ENCODE measurements around the gene EPAS1. TPM values are rescaled to one million over a fixed set of nuclear protein-coding genes. Genes with fewer than 3 reads are reported as not detected.

The EPAS1 gene
- total RNA-seq, 2 experiments from 2014 or later = 51.0 to 54.6 TPM

DNA sequence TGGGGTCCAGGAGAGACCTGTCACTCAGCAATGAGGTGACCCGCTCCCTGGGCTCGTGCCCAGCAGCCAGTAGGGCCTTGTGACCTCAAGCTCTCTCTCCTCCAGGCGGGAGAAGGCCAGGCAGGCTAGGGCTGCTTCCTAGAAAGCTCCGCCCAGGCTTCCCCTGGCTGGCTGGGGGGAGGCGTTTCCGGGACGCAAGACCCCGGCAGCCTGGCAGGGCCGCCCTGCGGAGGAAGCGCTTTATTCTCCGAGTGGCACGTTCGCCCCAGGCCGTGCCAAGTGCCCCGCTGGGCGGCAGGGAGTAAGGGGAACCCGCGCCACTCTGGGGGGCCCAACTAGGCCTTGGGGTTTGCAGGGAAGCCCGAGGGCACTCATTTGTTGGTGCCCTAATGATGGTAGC is 21.2 kb upstream of the EPAS1 start:
- H3K27me3 Mint-ChIP-seq = peaks cover 26% of the 10 kb centered on the region
- no peaks in the 10 kb centered on the region for H3K4me1 Mint-ChIP-seq (ENCODE audit: low read depth)
- ChIA-PET CTCF (no interaction called here), POLR2A (no interaction called here)
- no peaks in the 10 kb centered on the region for H3K36me3 Mint-ChIP-seq
- no peak for DNase-seq
- intact Hi-C loops (cut with micrococcal nuclease) = no loop called here
- H3K27ac Mint-ChIP-seq = no peak overlapping the region
- H3K4me3 Mint-ChIP-seq = no peak overlapping the region
- H3K9me3 Mint-ChIP-seq = no peaks in the 10 kb centered on the region

DNA sequence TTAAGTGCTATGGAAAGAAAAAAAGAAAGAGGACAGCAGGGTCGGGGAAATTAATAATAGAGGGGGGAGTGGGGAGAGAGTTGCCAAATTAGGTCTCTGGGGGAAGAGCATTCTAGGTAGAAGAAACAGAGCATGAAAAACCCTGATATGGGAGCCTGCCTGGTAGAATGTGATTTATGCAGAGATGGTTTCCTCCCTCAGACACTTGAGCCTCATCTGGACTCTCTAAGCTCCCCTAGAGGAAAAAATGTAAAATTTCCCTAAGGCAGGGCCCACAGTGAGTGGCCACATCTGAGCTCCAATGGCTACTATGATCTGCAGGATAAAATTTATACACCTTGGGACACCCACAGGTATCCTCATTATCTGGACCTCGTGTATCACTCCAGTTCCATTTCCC is 20.6 kb upstream of the EPAS1 start:
- no peaks in the 10 kb centered on the region for H3K4me1 Mint-ChIP-seq (ENCODE audit: low read depth)
- DNase-seq = no peak
- H3K36me3 Mint-ChIP-seq = no peaks in the 10 kb centered on the region
- H3K9me3 Mint-ChIP-seq = no peaks in the 10 kb centered on the region
- CTCF ChIA-PET = no interaction called here
- no peak overlapping the region for H3K4me3 Mint-ChIP-seq
- POLR2A ChIA-PET = no interaction called here
- peaks cover 26% of the 10 kb centered on the region for H3K27me3 Mint-ChIP-seq
- H3K27ac Mint-ChIP-seq = no peak overlapping the region
- intact Hi-C loops (cut with micrococcal nuclease) = no loop called here

DNA sequence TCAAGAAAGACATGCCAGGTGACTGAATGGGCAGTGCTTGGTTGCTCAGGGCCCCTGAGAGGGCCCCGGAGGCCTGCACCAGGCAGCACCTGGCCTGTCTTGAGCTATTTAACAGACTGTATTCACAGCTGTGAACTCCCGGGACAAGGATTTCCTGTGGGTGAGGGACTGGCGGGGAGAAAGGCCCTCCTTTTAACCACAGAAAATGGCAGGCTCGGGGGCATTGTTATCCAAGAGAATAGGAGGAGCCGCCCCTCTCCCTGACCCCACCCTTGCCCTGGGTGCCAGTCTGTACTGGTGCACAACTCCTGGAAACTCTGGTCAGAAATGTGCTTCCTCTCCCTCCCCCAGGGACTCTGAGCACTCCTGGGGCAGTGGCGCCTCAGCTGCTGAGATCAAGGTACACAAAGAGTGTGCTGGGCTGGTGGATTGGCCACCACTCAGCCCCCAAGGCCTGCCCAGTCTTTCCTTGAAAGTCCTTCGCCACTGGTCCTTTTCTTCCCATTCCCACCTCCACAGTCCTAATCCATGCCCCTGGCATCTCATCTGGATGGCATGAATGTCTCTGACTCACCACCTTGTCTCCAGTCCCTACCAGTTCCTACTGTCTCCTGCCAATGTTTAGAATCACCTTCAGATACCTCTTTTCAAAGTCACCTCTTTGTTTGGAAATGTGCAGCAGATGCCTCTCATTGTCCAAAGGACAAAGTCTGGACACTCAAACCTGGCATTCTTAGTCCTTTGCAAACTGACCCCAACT is 19.6 kb upstream of the EPAS1 start:
- Mint-ChIP-seq H3K27ac (no peak overlapping the region), H3K27me3 (peaks cover 24% of the 10 kb centered on the region), H3K4me1 (ENCODE audit: low read depth) (no peaks in the 10 kb centered on the region), H3K9me3 (no peaks in the 10 kb centered on the region), H3K36me3 (no peaks in the 10 kb centered on the region), H3K4me3 (no peak overlapping the region)
- ChIA-PET CTCF (no interaction called here), POLR2A (no interaction called here)
- DNase-seq = no peak
- intact Hi-C loops (cut with micrococcal nuclease) = no loop called here

DNA sequence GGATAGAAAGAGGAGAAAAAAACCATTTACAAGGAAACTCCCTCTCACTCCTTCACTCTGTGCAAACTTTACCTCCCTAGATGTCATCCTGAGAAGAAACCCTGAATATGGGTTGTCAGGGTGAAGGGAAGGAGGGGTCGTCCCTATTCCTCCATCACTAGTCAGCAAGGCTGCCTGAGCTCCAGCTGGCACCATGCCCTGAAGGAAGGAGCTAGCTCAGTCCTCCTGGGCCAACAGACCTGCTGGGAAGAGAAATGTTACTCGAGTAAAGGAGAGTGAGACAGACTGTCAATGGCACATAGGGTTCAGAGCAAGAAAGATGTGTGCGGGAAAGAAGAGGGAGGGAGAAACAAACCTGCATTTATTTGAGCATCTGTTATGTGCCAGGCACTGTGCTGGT is 18.3 kb upstream of the EPAS1 start:
- ChIA-PET CTCF (no interaction called here), POLR2A (no interaction called here)
- no peaks in the 10 kb centered on the region for H3K4me1 Mint-ChIP-seq (ENCODE audit: low read depth)
- H3K27me3 Mint-ChIP-seq = peaks cover 24% of the 10 kb centered on the region
- no peak overlapping the region for H3K27ac Mint-ChIP-seq
- no peaks in the 10 kb centered on the region for H3K9me3 Mint-ChIP-seq
- intact Hi-C loops (cut with micrococcal nuclease) = no loop called here
- no peak overlapping the region for H3K4me3 Mint-ChIP-seq
- no peaks in the 10 kb centered on the region for H3K36me3 Mint-ChIP-seq
- no peak for DNase-seq

DNA sequence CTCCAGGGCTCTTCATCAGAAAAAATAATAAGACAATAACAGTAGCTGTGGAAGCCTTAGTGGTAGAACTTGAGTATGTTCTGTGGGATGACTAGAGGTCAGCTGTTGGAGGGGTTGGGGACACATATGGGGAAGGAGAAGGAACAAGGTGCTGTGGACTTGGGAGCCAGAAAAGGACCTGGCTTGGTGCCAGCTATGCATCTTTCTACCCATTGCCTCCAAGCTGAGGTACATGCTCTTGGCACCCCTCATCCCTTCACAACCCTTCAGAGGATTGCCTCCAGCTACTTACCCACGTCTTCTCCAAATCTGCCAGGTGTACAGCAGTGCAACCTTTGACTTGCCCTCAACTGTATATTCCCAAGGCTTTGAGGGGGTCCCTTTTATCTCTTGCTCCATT is 15.3 kb upstream of the EPAS1 start:
- POLR2A ChIA-PET = no interaction called here
- Mint-ChIP-seq H3K4me3 (no peak overlapping the region), H3K36me3 (no peaks in the 10 kb centered on the region), H3K27me3 (peaks cover 10% of the 10 kb centered on the region), H3K4me1 (ENCODE audit: low read depth) (no peaks in the 10 kb centered on the region), H3K9me3 (no peaks in the 10 kb centered on the region), H3K27ac (no peak overlapping the region)
- CTCF ChIA-PET = interaction anchor here (0.8 to 1.5 kb wide), 3 partner anchors 12 to 219 kb away, joined by 3 to 7 read pairs (median 3); no protein-coding TSS in a partner anchor
- intact Hi-C loops (cut with micrococcal nuclease) = no loop called here
- no peak for DNase-seq

DNA sequence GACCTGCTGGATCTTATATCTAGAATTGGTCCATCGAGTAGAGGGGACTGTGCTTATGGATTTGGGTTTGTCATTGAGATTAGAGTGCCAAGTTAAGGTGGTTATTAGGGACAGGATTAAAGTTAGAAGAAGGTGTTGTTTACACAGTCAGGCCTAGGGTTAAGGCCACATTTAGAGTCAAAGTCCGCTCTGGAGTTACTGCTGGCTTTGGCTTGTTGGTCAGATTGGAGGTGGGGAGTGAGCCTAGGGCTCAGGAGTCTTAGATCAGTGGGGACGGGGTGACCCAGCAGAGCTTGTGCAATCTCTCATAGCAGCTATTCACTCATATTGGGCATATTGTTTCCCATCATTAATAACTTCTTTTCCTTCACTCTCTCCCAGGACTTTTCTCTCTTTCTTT is 13.5 kb upstream of the EPAS1 start:
- H3K27me3 Mint-ChIP-seq = no peaks in the 10 kb centered on the region
- no peaks in the 10 kb centered on the region for H3K4me1 Mint-ChIP-seq (ENCODE audit: low read depth)
- H3K27ac Mint-ChIP-seq = no peak overlapping the region
- H3K36me3 Mint-ChIP-seq = no peaks in the 10 kb centered on the region
- intact Hi-C loops (cut with micrococcal nuclease) = no loop called here
- CTCF ChIA-PET = no interaction called here
- H3K9me3 Mint-ChIP-seq = no peaks in the 10 kb centered on the region
- no peak for DNase-seq
- H3K4me3 Mint-ChIP-seq = no peak overlapping the region
- POLR2A ChIA-PET = no interaction called here

DNA sequence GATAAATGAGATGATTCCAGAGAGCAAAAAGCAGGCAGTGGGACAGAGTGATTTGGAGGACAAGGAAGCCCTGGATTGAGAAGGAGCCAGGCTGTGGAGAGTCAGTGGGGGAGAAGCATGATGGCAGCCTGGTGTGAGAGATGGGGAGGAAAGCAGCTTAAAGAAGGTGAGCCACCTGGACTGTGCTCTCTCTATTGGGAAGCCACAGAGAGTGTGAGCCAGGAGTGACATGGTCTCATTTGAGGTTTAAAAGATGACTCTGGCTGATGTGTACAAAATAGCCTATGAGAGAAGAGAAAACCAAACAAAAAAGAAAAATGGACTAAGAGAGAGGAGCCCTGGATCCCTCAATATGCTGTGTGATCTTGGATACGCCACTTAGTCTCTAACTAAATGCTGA is 12.9 kb upstream of the EPAS1 start:
- no peaks in the 10 kb centered on the region for H3K9me3 Mint-ChIP-seq
- H3K36me3 Mint-ChIP-seq = no peaks in the 10 kb centered on the region
- no peak overlapping the region for H3K4me3 Mint-ChIP-seq
- ChIA-PET CTCF (no interaction called here), POLR2A (no interaction called here)
- intact Hi-C loops (cut with micrococcal nuclease) = no loop called here
- DNase-seq = no peak
- no peaks in the 10 kb centered on the region for H3K27me3 Mint-ChIP-seq
- H3K27ac Mint-ChIP-seq = no peak overlapping the region
- H3K4me1 Mint-ChIP-seq (ENCODE audit: low read depth) = no peaks in the 10 kb centered on the region

DNA sequence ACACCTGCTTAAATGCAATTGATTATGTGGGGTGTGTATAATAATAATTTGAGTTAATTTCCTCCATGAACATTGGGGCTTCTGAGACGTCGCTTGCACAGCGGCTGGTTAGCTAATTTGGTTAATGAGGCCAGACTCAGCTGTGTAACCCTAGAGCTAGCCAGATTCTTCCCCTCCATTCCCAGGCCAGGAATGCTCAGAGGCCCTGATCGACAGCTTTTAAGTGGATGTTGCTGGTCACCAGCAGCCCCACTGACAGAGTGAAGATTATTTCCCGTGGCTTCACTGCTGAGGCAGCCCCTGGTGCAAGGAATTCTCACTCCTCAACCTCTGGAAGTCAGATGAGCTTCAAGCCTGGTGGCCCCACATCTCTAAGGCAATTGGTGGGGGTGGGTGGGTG is 12.4 kb upstream of the EPAS1 start:
- no peaks in the 10 kb centered on the region for H3K27me3 Mint-ChIP-seq
- no peak overlapping the region for H3K4me3 Mint-ChIP-seq
- ChIA-PET POLR2A (no interaction called here), CTCF (interaction anchor here (0.7 kb wide), 1 partner anchor 221 kb away, joined by 3 read pairs; no protein-coding TSS in a partner anchor)
- H3K27ac Mint-ChIP-seq = no peak overlapping the region
- DNase-seq = no peak
- no peaks in the 10 kb centered on the region for H3K36me3 Mint-ChIP-seq
- H3K4me1 Mint-ChIP-seq (ENCODE audit: low read depth) = no peaks in the 10 kb centered on the region
- intact Hi-C loops (cut with micrococcal nuclease) = no loop called here
- no peaks in the 10 kb centered on the region for H3K9me3 Mint-ChIP-seq

DNA sequence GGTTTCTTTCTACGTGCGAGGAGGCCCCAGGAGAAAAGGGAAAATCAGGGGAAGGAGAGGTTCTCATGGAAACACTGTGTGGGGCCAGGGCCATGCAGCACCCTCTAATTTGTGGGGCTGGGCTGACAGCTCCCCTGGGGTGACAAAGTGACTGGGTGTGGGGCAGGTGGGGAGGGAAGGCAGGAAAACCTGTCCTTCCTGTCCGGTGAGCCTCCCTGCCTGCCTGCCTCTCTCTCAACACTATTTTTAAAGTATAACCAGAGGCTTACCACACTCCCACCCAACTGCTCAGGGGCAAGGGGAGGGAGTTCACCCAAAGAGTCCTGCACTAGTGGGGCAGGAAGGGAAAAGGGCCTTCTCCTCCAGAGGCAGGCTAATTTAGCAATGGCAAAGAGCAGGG is 10.5 kb upstream of the EPAS1 start:
- no peaks in the 10 kb centered on the region for H3K27me3 Mint-ChIP-seq
- H3K4me1 Mint-ChIP-seq (ENCODE audit: low read depth) = no peaks in the 10 kb centered on the region
- intact Hi-C loops (cut with micrococcal nuclease) = no loop called here
- no peak for DNase-seq
- no peaks in the 10 kb centered on the region for H3K36me3 Mint-ChIP-seq
- H3K9me3 Mint-ChIP-seq = no peaks in the 10 kb centered on the region
- ChIA-PET POLR2A (no interaction called here), CTCF (no interaction called here)
- H3K4me3 Mint-ChIP-seq = no peak overlapping the region
- no peak overlapping the region for H3K27ac Mint-ChIP-seq

DNA sequence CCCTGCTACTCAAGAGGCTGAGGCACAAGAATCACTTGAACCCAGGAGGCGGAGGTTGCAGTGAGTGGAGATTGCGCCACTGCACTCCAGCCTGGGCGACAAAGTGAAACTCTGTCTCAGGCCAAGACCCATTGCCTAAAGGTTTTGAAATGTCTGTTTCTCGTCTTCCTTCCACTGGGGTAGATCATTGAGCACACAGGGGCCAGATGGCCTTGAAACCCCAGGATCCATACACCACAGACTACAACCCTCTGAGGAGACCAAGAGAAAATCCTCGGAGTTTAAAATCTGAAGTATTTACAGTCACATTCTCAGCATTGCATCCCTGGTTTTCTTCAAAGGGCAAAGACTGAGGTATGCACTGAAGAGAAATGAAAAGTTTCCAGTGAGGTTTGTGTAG is 7.1 kb upstream of the EPAS1 start:
- ChIA-PET POLR2A (no interaction called here), CTCF (no interaction called here)
- Mint-ChIP-seq H3K4me3 (no peak overlapping the region), H3K9me3 (no peaks in the 10 kb centered on the region), H3K27me3 (peaks cover 2% of the 10 kb centered on the region), H3K36me3 (no peaks in the 10 kb centered on the region), H3K27ac (no peak overlapping the region), H3K4me1 (ENCODE audit: low read depth) (no peaks in the 10 kb centered on the region)
- no peak for DNase-seq
- intact Hi-C loops (cut with micrococcal nuclease) = no loop called here

DNA sequence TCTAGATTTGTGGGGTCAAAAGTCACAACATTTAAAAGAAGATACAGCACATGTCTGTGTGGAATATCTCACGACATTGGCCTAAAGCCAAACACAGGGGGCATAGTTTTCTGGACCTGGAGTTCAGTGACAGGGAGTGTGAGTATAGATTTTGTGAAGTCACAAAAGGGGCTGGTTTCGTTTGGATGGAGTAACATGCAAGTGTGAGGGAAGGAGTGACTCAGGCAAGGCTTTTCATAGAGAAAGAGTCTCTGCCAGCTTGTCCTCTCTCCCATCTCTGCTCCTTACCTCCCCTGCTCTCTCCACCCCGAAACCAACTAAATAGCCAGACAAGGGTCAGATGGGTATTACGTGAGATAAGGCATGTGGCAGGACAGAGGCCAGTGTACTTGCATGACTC is 3.7 kb upstream of the EPAS1 start:
- H3K4me3 Mint-ChIP-seq = no peak overlapping the region
- H3K4me1 Mint-ChIP-seq (ENCODE audit: low read depth) = peaks cover 6% of the 10 kb centered on the region

DNA sequence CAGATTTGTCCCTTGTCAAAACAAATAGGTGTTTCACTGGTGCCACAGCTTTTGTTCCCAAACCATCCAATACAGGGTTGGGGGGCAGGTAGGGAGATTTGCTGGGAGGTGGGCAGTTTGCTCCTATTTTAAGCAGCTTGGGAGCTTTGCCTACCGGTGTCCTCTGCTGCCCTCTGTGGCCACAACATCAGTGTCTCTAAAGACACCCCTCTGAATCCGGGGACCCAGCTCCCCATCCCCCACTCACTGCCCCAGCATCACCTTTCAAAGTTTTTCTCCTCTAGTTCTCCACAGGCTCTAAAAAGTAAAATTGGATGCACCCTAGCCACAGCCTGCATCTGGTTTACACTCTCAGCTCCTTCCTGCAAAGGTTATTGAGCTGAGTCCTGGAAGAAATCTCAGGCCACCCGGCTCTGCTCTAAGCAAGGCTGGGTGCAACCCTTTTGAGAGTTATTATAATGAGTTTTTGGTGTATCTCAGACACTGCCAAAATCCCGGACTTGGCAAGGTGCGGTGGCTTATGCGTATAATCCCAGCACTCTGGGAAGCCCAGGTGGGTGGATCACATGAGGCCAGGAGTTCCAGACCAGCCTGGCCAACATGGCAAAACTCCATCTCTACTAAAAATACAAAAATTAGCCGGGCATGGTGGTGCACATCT is 2.9 kb upstream of the EPAS1 start:
- peak; percentile 55 for DNase-seq
- intact Hi-C loops (cut with micrococcal nuclease) = no loop called here
- peaks cover 12% of the 10 kb centered on the region for H3K4me1 Mint-ChIP-seq (ENCODE audit: low read depth)
- peaks cover 27% of the 10 kb centered on the region for H3K27me3 Mint-ChIP-seq
- no peak overlapping the region for H3K4me3 Mint-ChIP-seq
- no peaks in the 10 kb centered on the region for H3K9me3 Mint-ChIP-seq
- CTCF ChIA-PET = interaction anchor here (0.6 to 2.5 kb wide), 11 partner anchors 8 to 301 kb away, joined by 3 to 19 read pairs (median 3); no protein-coding TSS in a partner anchor
- H3K27ac Mint-ChIP-seq = no peak overlapping the region
- POLR2A ChIA-PET = no interaction called here
- no peaks in the 10 kb centered on the region for H3K36me3 Mint-ChIP-seq

More for the DNA sequence above, 3.7 kb upstream of the EPAS1 start:
- Mint-ChIP-seq H3K27ac (no peak overlapping the region), H3K9me3 (no peaks in the 10 kb centered on the region), H3K27me3 (peaks cover 21% of the 10 kb centered on the region), H3K36me3 (no peaks in the 10 kb centered on the region)
- intact Hi-C loops (cut with micrococcal nuclease) = no loop called here
- DNase-seq = no peak
- ChIA-PET POLR2A (no interaction called here), CTCF (interaction anchor here (1.1 to 2.5 kb wide), 7 partner anchors 7 to 300 kb away, joined by 3 to 19 read pairs (median 4); no protein-coding TSS in a partner anchor)

Data from activated CD4-positive, alpha-beta memory T cell treated with anti-CD3 and anti-CD28 coated beads for 36 hours (primary cell).